GM19193 (cell line): ENCODE results near the gene STON1.

Source experiments
- POLR2A ChIP-seq: IDR thresholded peaks from 4 replicates; pipeline ENCODE4 v1.6.1; 2011; ENCODE audit not compliant: insufficient read depth, insufficient read length; ENCODE audit errors: extremely low read depth

STON1 gene

DNA sequence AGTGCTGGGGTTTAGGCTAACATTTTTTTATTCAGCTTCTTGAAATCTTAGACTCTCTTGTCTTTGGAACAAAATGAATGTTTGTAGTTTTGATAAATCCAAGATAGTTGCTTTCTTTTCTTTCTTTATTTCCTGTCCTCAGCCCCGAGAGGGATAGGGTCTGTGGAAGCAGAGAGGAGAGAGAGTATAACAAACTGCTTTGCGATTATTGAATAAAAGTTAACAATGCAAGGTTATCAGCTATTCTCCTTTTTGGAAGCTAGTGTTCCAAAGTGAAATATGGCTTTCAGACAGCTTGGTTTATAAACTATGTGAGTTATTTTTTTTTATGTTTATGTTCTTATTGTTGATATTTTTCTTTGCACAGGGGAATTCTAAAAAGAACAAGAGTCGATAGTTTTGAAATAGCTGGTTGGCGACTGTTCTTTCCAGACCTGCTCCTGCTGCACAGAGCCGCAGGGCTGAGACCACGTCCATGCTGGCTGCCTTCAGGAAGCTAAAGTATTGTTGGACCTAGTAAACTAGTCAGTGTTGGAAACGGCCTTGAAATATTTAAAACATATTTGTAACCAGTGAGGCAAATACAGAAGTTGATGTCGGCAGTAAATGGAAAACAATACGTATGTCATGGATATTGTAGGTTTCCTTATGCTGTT, 15.5 kb upstream of the STON1 start:
- TF ChIP-seq POLR2A, result no peak

GRCh38 chr2:48515513-48515985, 14.4 kb upstream of the STON1 start:
- TF ChIP-seq POLR2A, result no peak

DNA sequence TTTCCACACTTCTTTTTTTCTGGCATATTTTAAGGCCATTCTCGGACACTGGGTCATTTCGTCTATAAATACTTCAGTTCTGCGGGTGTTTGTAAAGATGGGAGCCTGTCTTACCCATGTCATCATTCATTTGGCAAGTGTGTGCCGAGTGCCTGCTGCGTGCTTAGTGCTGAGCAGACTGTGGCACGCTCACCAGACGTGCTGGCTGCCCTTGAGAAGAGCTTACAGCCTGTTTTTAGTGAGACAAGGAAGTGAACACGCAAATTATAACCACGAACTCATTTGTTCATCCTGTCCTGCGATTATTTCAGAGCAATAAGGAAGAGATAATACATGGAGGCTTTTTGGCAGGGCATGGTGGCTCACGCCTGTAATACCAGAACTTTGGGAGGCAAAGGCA, 10.4 kb upstream of the STON1 start:
- no peak for TF ChIP-seq POLR2A

- TF ChIP-seq POLR2A, result no peak
These were observed 4.5 kb upstream of the STON1 start for GRCh38 chr2:48525269-48525943.

- TF ChIP-seq POLR2A, result no peak
These were observed 2.6 kb upstream of the STON1 start for GRCh38 chr2:48527226-48527885.

GRCh38 chr2:48528431-48528830, 1.5 kb upstream of the STON1 start:
- TF ChIP-seq POLR2A, result no peak

GRCh38 chr2:48529194-48529593, 760 bp upstream of the STON1 start:
- TF ChIP-seq POLR2A, result no peak

- no peak for TF ChIP-seq POLR2A
These were observed 300 bp upstream of the STON1 start for GRCh38 chr2:48529676-48530032.

DNA sequence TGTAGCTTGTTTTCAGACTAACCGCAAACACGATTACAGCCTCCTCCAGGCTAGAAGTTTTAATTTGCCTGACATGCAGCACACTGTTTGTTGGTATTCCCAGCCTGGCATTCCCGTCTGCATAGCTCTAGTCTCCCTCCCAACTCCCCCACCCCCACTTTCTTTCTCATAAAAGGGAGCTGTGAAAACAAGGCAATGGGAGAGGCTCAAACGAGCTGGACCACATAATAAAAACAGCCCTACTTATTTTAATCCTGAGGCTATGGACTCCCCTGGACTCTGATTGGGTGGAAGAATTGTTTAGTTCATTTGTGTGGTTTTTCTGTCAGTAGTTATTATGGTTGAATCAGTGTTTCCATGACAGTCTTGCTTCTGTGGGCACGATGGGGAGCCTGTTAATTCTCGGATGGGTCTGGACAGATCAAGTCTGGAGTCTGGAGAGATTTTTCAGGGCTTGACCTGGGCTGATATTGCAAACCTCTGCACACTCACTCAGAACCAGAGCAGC, 1.2 kb downstream of the STON1 start:
- TF ChIP-seq POLR2A, result no peak

DNA sequence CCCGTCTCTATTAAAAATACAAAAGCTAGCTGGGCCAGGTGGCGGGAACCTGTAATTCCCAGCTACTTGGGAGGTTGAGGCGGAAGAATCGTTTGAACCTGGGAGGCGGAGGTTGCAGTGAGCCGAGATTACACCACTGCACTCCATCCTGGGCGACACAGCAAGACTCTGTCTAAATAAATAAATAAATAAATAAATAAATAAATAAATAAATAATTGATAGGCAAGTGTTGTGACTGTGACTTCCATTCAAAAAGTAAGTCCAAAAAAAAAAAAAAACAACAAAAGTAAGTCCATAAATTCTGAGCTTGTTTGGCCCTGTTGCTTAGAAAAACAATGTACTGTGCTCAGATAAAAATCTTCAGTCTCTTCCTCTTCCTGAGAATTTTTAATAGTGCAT, 2.2 kb downstream of the STON1 start:
- no peak for TF ChIP-seq POLR2A

- TF ChIP-seq POLR2A, result no peak
These were observed 2.9 kb downstream of the STON1 start for GRCh38 chr2:48532824-48533223.

DNA sequence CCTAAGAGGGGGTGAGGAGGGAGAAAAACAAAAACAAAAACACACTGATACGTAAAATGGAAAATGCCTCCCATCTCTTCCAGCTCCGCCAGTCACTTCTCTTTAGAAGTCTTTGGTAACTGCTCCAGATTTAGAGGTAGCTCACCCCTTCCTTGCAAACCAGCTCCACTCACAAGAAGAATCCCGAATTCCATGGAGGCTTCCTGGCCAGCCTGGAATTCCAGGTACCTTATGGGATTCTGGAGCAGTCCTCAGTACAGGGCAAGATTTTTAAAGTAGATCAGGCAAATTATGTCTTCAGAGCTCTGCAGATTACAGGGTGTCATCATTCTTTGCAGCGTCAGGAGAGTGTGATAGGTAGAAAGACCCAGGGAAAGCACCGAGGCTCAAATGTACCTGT, 4.8 kb downstream of the STON1 start:
- TF ChIP-seq POLR2A, result no peak

- no peak for TF ChIP-seq POLR2A
These were observed 10.4 kb downstream of the STON1 start for GRCh38 chr2:48540237-48540935.

- no peak for TF ChIP-seq POLR2A
These were observed 11.9 kb downstream of the STON1 start for GRCh38 chr2:48541666-48542389.
